Medulla oblongata (tissue), 1 donor: Measurements from ENCODE around the gene TLE2.
"Not testable (repeated sequence)": the region's sequence is repeated elsewhere in the genome, so short reads cannot be mapped to it uniquely, and the experiment has no call there.

Source experiments
- DNase-seq: peaks from one replicate; pipeline ENCODE4 v3.0.0-alpha.2; 2015; ENCODE audit errors: extremely low spot score

Gene TLE2

GRCh38 chr19:3013263-3013725 lies 15.8 kb downstream of the TLE2 start:
- no peak for DNase-seq

- DNase-seq = no peak
These were observed 16.3 kb downstream of the TLE2 start for GRCh38 chr19:3012621-3013262.

- DNase-seq = not testable (repeated sequence)
These were observed 17.0 kb downstream of the TLE2 start for GRCh38 chr19:3012059-3012458.

GRCh38 chr19:3010871-3011270 lies 18.2 kb downstream of the TLE2 start:
- no peak for DNase-seq

GRCh38 chr19:3008994-3009393 lies 20.1 kb downstream of the TLE2 start:
- no peak for DNase-seq

- no peak for DNase-seq
These were observed 21.1 kb downstream of the TLE2 start for GRCh38 chr19:3007975-3008374.

- no peak for DNase-seq
These were observed 22.9 kb downstream of the TLE2 start for GRCh38 chr19:3006075-3006767.

- DNase-seq = no peak
These were observed 23.7 kb downstream of the TLE2 start for GRCh38 chr19:3005345-3005744.

GRCh38 chr19:3004522-3004921 lies 24.6 kb downstream of the TLE2 start:
- no peak for DNase-seq

- DNase-seq = no peak
These were observed 26.0 kb downstream of the TLE2 start for GRCh38 chr19:3003046-3003445.

GRCh38 chr19:3001235-3001800 lies 27.8 kb downstream of the TLE2 start:
- DNase-seq = no peak

GRCh38 chr19:2998642-2999041 lies 30.4 kb downstream of the TLE2 start:
- DNase-seq = no peak

GRCh38 chr19:2997720-2998119 lies 31.4 kb downstream of the TLE2 start:
- no peak for DNase-seq

- DNase-seq = no peak
These were observed 34.4 kb downstream of the TLE2 start for GRCh38 chr19:2994588-2995131.

GRCh38 chr19:2993579-2993978 lies 35.5 kb downstream of the TLE2 start:
- DNase-seq = no peak

GRCh38 chr19:2992958-2993357 lies 36.1 kb downstream of the TLE2 start:
- no peak for DNase-seq

- DNase-seq = not testable (repeated sequence)
These were observed 36.7 kb downstream of the TLE2 start for GRCh38 chr19:2992333-2992732.

GRCh38 chr19:2989236-2989946 lies 39.7 kb downstream of the TLE2 start:
- no peak for DNase-seq

- no peak for DNase-seq
These were observed 40.5 kb downstream of the TLE2 start for GRCh38 chr19:2988568-2988967.

- no peak for DNase-seq
These were observed 41.3 kb downstream of the TLE2 start for GRCh38 chr19:2987797-2988196.

GRCh38 chr19:2986951-2987524 lies 42.0 kb downstream of the TLE2 start:
- no peak for DNase-seq

GRCh38 chr19:2984215-2984528 lies 44.9 kb downstream of the TLE2 start:
- no peak for DNase-seq
